CD4-positive, alpha-beta T cell (primary cell): ENCODE data around the gene MRPL38. TPM values are rescaled to one million over a fixed set of nuclear protein-coding genes. Genes with fewer than 3 reads are reported as not detected.

ENCODE experiments used
- ATAC-seq: fragments of 200-7000 bp; cut with Tn5 transposase; one replicate; pipeline ENCODE4 v1.10.0; 2022; ENCODE audit warnings: mild to moderate bottlenecking; ENCODE audit not compliant: poor library complexity
- CTCF ChIA-PET: fragments of 350-600 bp; sonication (Branson Sonifier 250); formaldehyde crosslinking; loops from one replicate; lab custom pipeline; 2021; ENCODE audit warnings: antibody characterized with exemption, inconsistent platforms; lab: Charles Lee
- POLR2A ChIA-PET: fragments of 350-600 bp; sonication (Branson Sonifier 250); formaldehyde crosslinking; loops from one replicate; lab custom pipeline; 2021; ENCODE audit warnings: antibody characterized with exemption, inconsistent platforms; lab: Charles Lee
- DNase-seq, 14 experiments: peaks; one replicate each; pipeline ENCODE4 v3.0.0-alpha.2; 2013 to 2020; ENCODE audit warnings: mixed read lengths in 2 of 14
- H3K27ac ChIP-seq, 2 donors: one replicate each; pipeline versions ENCODE4 v1.5.1 to v1.7.0; 2013; ENCODE audit warnings: low read length in 2 of 2, low read depth in 1 of 2, mild to moderate bottlenecking in 1 of 2
- H3K27me3 ChIP-seq, 2 experiments: 1 replicate in 1 of 2; 2 replicates in 1 of 2; pipeline versions ENCODE4 v1.6.1 to v1.7.0; 2013; ENCODE audit warnings: low read length in 2 of 2, control low read depth in 1 of 2, mild to moderate bottlenecking in 1 of 2, moderate library complexity in 1 of 2; ENCODE audit not compliant: insufficient read depth in 2 of 2, control insufficient read depth in 1 of 2
- H3K36me3 ChIP-seq: one replicate; pipeline ENCODE4 v1.6.1; 2013; ENCODE audit warnings: low read length, control low read depth; ENCODE audit not compliant: insufficient read depth
- H3K4me1 ChIP-seq: one replicate; pipeline ENCODE4 v1.6.1; 2013; ENCODE audit warnings: low read length, control low read depth; ENCODE audit not compliant: insufficient read depth
- H3K4me3 ChIP-seq: one replicate; pipeline ENCODE4 v1.5.1; 2013; ENCODE audit warnings: mild to moderate bottlenecking, low read length, moderate library complexity
- H3K9me3 ChIP-seq, 2 experiments: 1 replicate in 1 of 2; 2 replicates in 1 of 2; pipeline versions ENCODE4 v1.6.1 to v1.7.0; 2013; ENCODE audit warnings: low read length in 2 of 2, mild to moderate bottlenecking in 2 of 2, control low read depth in 1 of 2, moderate library complexity in 1 of 2; ENCODE audit not compliant: control insufficient read depth in 1 of 2, insufficient read depth in 1 of 2
- H3K27ac Mint-ChIP-seq: one replicate; pipeline ENCODE4 v1.8.0; 2020; ENCODE audit warnings: mixed read lengths
- H3K27me3 Mint-ChIP-seq: one replicate; pipeline ENCODE4 v1.8.0; 2021; ENCODE audit warnings: mixed read lengths
- H3K36me3 Mint-ChIP-seq: one replicate; pipeline ENCODE4 v1.8.0; 2021; ENCODE audit warnings: low read depth, mixed read lengths
- H3K4me1 Mint-ChIP-seq: one replicate; pipeline ENCODE4 v1.8.0; 2021; ENCODE audit warnings: low read depth, mixed read lengths
- H3K4me3 Mint-ChIP-seq: one replicate; pipeline ENCODE4 v1.8.0; 2020; ENCODE audit warnings: mild to moderate bottlenecking, mixed read lengths
- H3K9me3 Mint-ChIP-seq: one replicate; pipeline ENCODE4 v1.8.0; 2020; ENCODE audit warnings: mixed read lengths
- CTCF ChIP-seq: fragments of 200-600 bp; IDR thresholded peaks from one replicate; pipeline ENCODE4 v1.8.0; 2022; ENCODE audit warnings: antibody characterized with exemption, mild to moderate bottlenecking
- intact Hi-C, 2 experiments: fragments of 100-400 bp; cut with DNase I in 1 of 2; cut with micrococcal nuclease in 1 of 2; formaldehyde crosslinking; loops; one replicate each; pipeline versions ENCODE4 v1.15.1 to v1.9.0; 2023 to 2025; cut with DNase I, micrococcal nuclease
- total RNA-seq, 174 experiments: library from RNA in 2 of 174; stranded (reverse) in 2 of 174; gene quantifications; one replicate each; pipeline ENCODE4 v1.2.3 and lab custom pipeline; 2021 to 2026

MRPL38 gene
- total RNA-seq, 2 experiments from 2014 or later = 146 to 147 TPM

- TF ChIP-seq CTCF = no peak
- peak overlapping the region; percentile 39 for H3K27ac Mint-ChIP-seq
- Histone ChIP-seq H3K36me3 (peaks cover 48% of the 10 kb centered on the region), H3K4me3 (no peak overlapping the region), H3K27me3 (no peaks in the 10 kb centered on the region), H3K27ac (no peak overlapping the region), H3K9me3 (no peaks in the 10 kb centered on the region), H3K4me1 (peaks cover 31% of the 10 kb centered on the region)
- H3K4me3 Mint-ChIP-seq = peak overlapping the region; percentile 68
- ATAC-seq = no peak
- no peaks in the 10 kb centered on the region for H3K27me3 Mint-ChIP-seq
- H3K4me1 Mint-ChIP-seq = peaks cover 23% of the 10 kb centered on the region
- ChIA-PET POLR2A (interaction anchor here (2.5 to 3.3 kb wide), 2 partner anchors 43 to 119 kb away, joined by 13 to 21 read pairs; partner anchors contain the start of gene WBP2), CTCF (interaction anchor here (0.9 to 2.5 kb wide), 2 partner anchors 21 to 23 kb away, joined by 3 to 6 read pairs; partner anchors contain the start of gene TRIM47)
- DNase-seq = peak in 1 of 14 experiments; percentile 30
- intact Hi-C loops = no loop called here
- H3K36me3 Mint-ChIP-seq = peaks cover 50% of the 10 kb centered on the region
- no peaks in the 10 kb centered on the region for H3K9me3 Mint-ChIP-seq
Measured at GRCh38 chr17:75898791-75899190, 5.9 kb downstream of the MRPL38 start.

GRCh38 chr17:75898065-75898464, 6.6 kb downstream of the MRPL38 start:
- ChIA-PET POLR2A (interaction anchor here (3.3 kb wide), 1 partner anchor 118 kb away, joined by 21 read pairs; a partner anchor contains a TSS), CTCF (interaction anchor here (0.9 to 2.5 kb wide), 3 partner anchors 20 to 22 kb away, joined by 3 to 6 read pairs (median 5); partner anchors contain the start of gene TRIM47)
- H3K4me3 Mint-ChIP-seq = peak overlapping the region; percentile 88
- Histone ChIP-seq H3K27me3 (no peaks in the 10 kb centered on the region), H3K9me3 (no peaks in the 10 kb centered on the region), H3K4me1 (peaks cover 33% of the 10 kb centered on the region), H3K4me3 (no peak overlapping the region), H3K36me3 (peaks cover 48% of the 10 kb centered on the region), H3K27ac (no peak overlapping the region)
- ATAC-seq (no peak), DNase-seq (no peak)
- no peak for TF ChIP-seq CTCF
- H3K9me3 Mint-ChIP-seq = no peaks in the 10 kb centered on the region
- peak overlapping the region; percentile 39 for H3K27ac Mint-ChIP-seq
- peaks cover 25% of the 10 kb centered on the region for H3K4me1 Mint-ChIP-seq
- intact Hi-C loops = no loop called here
- no peaks in the 10 kb centered on the region for H3K27me3 Mint-ChIP-seq
- H3K36me3 Mint-ChIP-seq = peaks cover 50% of the 10 kb centered on the region

- no peaks in the 10 kb centered on the region for H3K9me3 Mint-ChIP-seq
- H3K27ac ChIP-seq = no peak overlapping the region
- H3K4me3 Mint-ChIP-seq = peak overlapping the region; percentile 88
- DNase-seq (peak in 1 of 14 experiments; percentile 41), ATAC-seq (no peak)
- ChIA-PET CTCF (interaction anchor here (0.7 to 2.1 kb wide), 11 partner anchors 7 to 144 kb away, joined by 3 to 50 read pairs (median 6); partner anchors contain the start of genes MRPL38, TRIM47 and WBP2), POLR2A (interaction anchor here (0.6 to 3.5 kb wide), 14 partner anchors 8 to 368 kb away, joined by 3 to 74 read pairs (median 8); partner anchors contain the start of genes ACOX1, GALK1, TEN1 and TRIM47)
- peak overlapping the region; percentile 10 for H3K4me3 ChIP-seq
- TF ChIP-seq CTCF = no peak
- peaks cover 33% of the 10 kb centered on the region for H3K4me1 ChIP-seq
- peaks cover 25% of the 10 kb centered on the region for H3K4me1 Mint-ChIP-seq
- H3K27ac Mint-ChIP-seq = peak overlapping the region; percentile 78
- H3K36me3 Mint-ChIP-seq = peaks cover 49% of the 10 kb centered on the region
- no peaks in the 10 kb centered on the region for H3K27me3 ChIP-seq
- peaks cover 50% of the 10 kb centered on the region for H3K36me3 ChIP-seq
- H3K27me3 Mint-ChIP-seq = no peaks in the 10 kb centered on the region
- intact Hi-C loops = loop anchor here (2.0 kb wide), 2 partner anchors 21 to 115 kb away; no protein-coding TSS in a partner anchor
- H3K9me3 ChIP-seq = no peaks in the 10 kb centered on the region
Measured at GRCh38 chr17:75897160-75898019, 7.3 kb downstream of the MRPL38 start.
